Panc1 (cell line): Measurements from ENCODE around the gene RSU1. TPM values are rescaled to one million over a fixed set of nuclear protein-coding genes. Genes with fewer than 3 reads are reported as not detected.

ENCODE experiments used
- ATAC-seq: fragments of 200-7000 bp; cut with Tn5 transposase; 2 replicates; pipeline ENCODE4 v1.9.1; 2020; ENCODE audit warnings: mild to moderate bottlenecking, moderate library complexity
- BruUV-seq: library from RNA; stranded (reverse); fragments of 400-500 nt; replicated peaks from 2 replicates; lab custom pipeline; 2021; lab: Mats Ljungman, UMichigan
- CTCF ChIA-PET: fragments of 300-600 bp; sonication (Branson Sonifier 250); formaldehyde crosslinking; loops from one replicate; lab custom pipeline; 2022; ENCODE audit warnings: antibody characterized with exemption; lab: Charles Lee
- POLR2A ChIA-PET: fragments of 300-600 bp; sonication (Branson Sonifier 250); formaldehyde crosslinking; loops from one replicate; lab custom pipeline; 2022; ENCODE audit warnings: antibody characterized with exemption; lab: Charles Lee
- DNase-seq: peaks from one replicate; pipeline ENCODE4 v3.0.0-alpha.2; 2010; ENCODE audit warnings: low read depth, low spot score
- H3K27ac ChIP-seq: 2 replicates; pipeline ENCODE4 v1.5.1; 2011; ENCODE audit warnings: mild to moderate bottlenecking, low read length, inconsistent platforms
- H3K27me3 ChIP-seq: fragments of 200-500 bp; sonication (Bioruptor generic); 2 replicates; pipeline ENCODE4 v1.6.0; 2014; ENCODE audit warnings: low read length, inconsistent platforms; ENCODE audit not compliant: control insufficient read depth, insufficient read depth
- H3K36me3 ChIP-seq: fragments of 200-500 bp; sonication (Bioruptor generic); 2 replicates; pipeline ENCODE4 v1.5.1; 2014; ENCODE audit warnings: inconsistent platforms, mild to moderate bottlenecking, low read length, moderate library complexity; ENCODE audit not compliant: control insufficient read depth, insufficient read depth
- H3K4me1 ChIP-seq: 2 replicates; pipeline ENCODE4 v1.5.1; 2011; ENCODE audit warnings: inconsistent platforms, mild to moderate bottlenecking, low read length, moderate library complexity; ENCODE audit not compliant: control insufficient read depth, insufficient read depth
- H3K4me3 ChIP-seq, 2 experiments: 2 replicates each; pipeline ENCODE4 v1.5.1; 2011 to 2012; ENCODE audit warnings: low read depth in 2 of 2, low read length in 2 of 2, mild to moderate bottlenecking in 2 of 2, inconsistent platforms in 1 of 2, moderate library complexity in 1 of 2
- H3K9me3 ChIP-seq: fragments of 200-500 bp; sonication (Bioruptor generic); 2 replicates; pipeline ENCODE4 v1.5.1; 2014; ENCODE audit warnings: low read depth, mild to moderate bottlenecking, inconsistent platforms, low read length, moderate library complexity; ENCODE audit not compliant: control insufficient read depth, insufficient read depth
- CTCF ChIP-seq: fragments of 450-650 bp; IDR thresholded peaks from 2 replicates; pipeline ENCODE4 v1.5.1; 2017; ENCODE audit warnings: mild to moderate bottlenecking
- POLR2AphosphoS5 ChIP-seq: IDR thresholded peaks from 2 replicates; pipeline ENCODE4 v1.6.1; 2012; ENCODE audit warnings: mild to moderate bottlenecking, low read depth, low read length, moderate library complexity
- REST ChIP-seq, 2 experiments: IDR thresholded peaks; 2 replicates each; pipeline ENCODE4 v1.6.1; 2011 to 2012; ENCODE audit warnings: low read depth in 2 of 2, control low read depth in 1 of 2, low read length in 1 of 2, mild to moderate bottlenecking in 1 of 2, moderate library complexity in 1 of 2; ENCODE audit not compliant: insufficient read depth in 1 of 2
- SIN3A ChIP-seq: IDR thresholded peaks from 2 replicates; pipeline ENCODE4 v1.6.1; 2012; ENCODE audit warnings: low read depth, mild to moderate bottlenecking, low read length, moderate library complexity, borderline replicate concordance; ENCODE audit not compliant: insufficient read depth
- TCF7L2 ChIP-seq: IDR thresholded peaks from 2 replicates; pipeline ENCODE4 v1.6.1; 2011; ENCODE audit warnings: mild to moderate bottlenecking, low read depth, low read length, inconsistent platforms
- in situ Hi-C: cut with HindIII; loops from 2 replicates; pipeline ENCODE4 v1.10.0; 2016; ENCODE audit warnings: low sequenced_read_pairs, low pct_unique_long_range_greater_than_20kb
- intact Hi-C: fragments of 100-400 bp; cut with micrococcal nuclease; formaldehyde crosslinking; loops from one replicate; pipeline ENCODE4 v1.10.0; 2022; ENCODE audit not compliant: unreplicated experiment
- total RNA-seq: library from RNA; stranded (reverse); gene quantifications from one replicate; pipeline ENCODE4 v1.2.1, GENCODE V29; 2021; ENCODE audit not compliant: unreplicated experiment

The RSU1 gene
- total RNA-seq, 1 experiment from 2014 or later = 55.6 TPM

- ATAC-seq (no peak), DNase-seq (no peak)
- BruUV-seq = no TSS peak
These were observed 137.7 kb downstream of the RSU1 start for GRCh38 chr10:16679511-16679910.

GRCh38 chr10:16675334-16675733 is 141.9 kb downstream of the RSU1 start:
- Histone ChIP-seq H3K9me3 (no peaks in the 10 kb centered on the region), H3K4me1 (no peaks in the 10 kb centered on the region), H3K27ac (no peak overlapping the region), H3K4me3 (no peak overlapping the region), H3K27me3 (no peaks in the 10 kb centered on the region), H3K36me3 (no peaks in the 10 kb centered on the region)
- TF ChIP-seq SIN3A (no peak), REST (IDR thresholded peaks at IDR 0.05; ENCODE audit: insufficient read depth in 1 of 2, low read depth in 2 of 2, low read length in 1 of 2) (no peak), TCF7L2 (no peak), POLR2AphosphoS5 (no peak), CTCF (no peak)
- BruUV-seq = no TSS peak
- ChIA-PET CTCF (no interaction called here), POLR2A (no interaction called here)
- in situ Hi-C loops (no loop called here), intact Hi-C loops (no loop called here)
- DNase-seq = no peak
- ATAC-seq = no peak

More at GRCh38 chr10:16679511-16679910, 137.7 kb downstream of the RSU1 start:
- Histone ChIP-seq H3K27ac (no peak overlapping the region), H3K9me3 (no peaks in the 10 kb centered on the region), H3K27me3 (no peaks in the 10 kb centered on the region), H3K4me3 (no peak overlapping the region), H3K36me3 (no peaks in the 10 kb centered on the region), H3K4me1 (no peaks in the 10 kb centered on the region)
- intact Hi-C loops = no loop called here
- POLR2A ChIA-PET = no interaction called here
- TF ChIP-seq POLR2AphosphoS5 = no peak
- TF ChIP-seq REST (IDR thresholded peaks at IDR 0.05; ENCODE audit: insufficient read depth in 1 of 2, low read depth in 2 of 2, low read length in 1 of 2) = no peak
- no peak for TF ChIP-seq SIN3A
- no peak for TF ChIP-seq CTCF
- TF ChIP-seq TCF7L2 = no peak
- in situ Hi-C loops = no loop called here
- CTCF ChIA-PET = no interaction called here
